ENCODE measurements around the gene TSC22D2. TPM values are rescaled to one million over a fixed set of nuclear protein-coding genes. Genes with fewer than 3 reads are reported as not detected.

Gene TSC22D2
- total and polyA plus RNA-seq, 2 of the 4 experiments (the other 2 are of a cell fraction): 12.2 to 20.5 TPM

GRCh38 chr3:150378301-150378748 is 29.8 kb upstream of the TSC22D2 start:
- ChIA-PET POLR2A (ENCODE audit: unreplicated experiment) (no interaction called here), CTCF (no interaction called here)
- DNase-seq (no peak), ATAC-seq (ENCODE audit: low read depth) (no peak)
- Histone ChIP-seq H2BK15ac (ENCODE audit: low read depth, low read length) (no peak overlapping the region), H3K9me1 (ENCODE audit: insufficient read depth, low read length) (no peaks in the 10 kb centered on the region), H3K9ac (ENCODE audit: low read depth, low read length) (no peak overlapping the region), H3K4me1 (ENCODE audit: control insufficient read depth, insufficient read depth, low read length) (peaks cover 7% of the 10 kb centered on the region), H3K14ac (replicated peaks; ENCODE audit: low read depth, low read length) (no peak overlapping the region), H4K20me1 (ENCODE audit: insufficient read depth, low read length) (no peaks in the 10 kb centered on the region), H3K4me3 (ENCODE audit: insufficient read depth, low read depth, low read length) (no peak overlapping the region), H2BK20ac (ENCODE audit: low read depth, low read length) (no peak overlapping the region), H3K4me2 (ENCODE audit: low read depth, low read length) (no peak overlapping the region), H3K27me3 (ENCODE audit: control insufficient read depth, insufficient read depth, low read length) (no peaks in the 10 kb centered on the region), H4K5ac (ENCODE audit: low read depth, low read length) (no peak overlapping the region), H3K9me3 (ENCODE audit: control insufficient read depth, insufficient read depth, low read length) (no peaks in the 10 kb centered on the region), H3K79me1 (ENCODE audit: low read depth in 1 of 2, low read length in 2 of 2) (no peaks in the 10 kb centered on the region; a peak in 1 of 4 replicates), H2BK120ac (ENCODE audit: low read depth, low read length) (no peak overlapping the region), H2AK5ac (ENCODE audit: low read depth, low read length) (no peak overlapping the region), H4K8ac (ENCODE audit: low read depth in 2 of 2, low read length in 2 of 2) (no peak overlapping the region), H2BK5ac (ENCODE audit: low read depth, low read length, poor library complexity, severe bottlenecking) (no peak overlapping the region), H3K18ac (ENCODE audit: low read depth, low read length) (no peak overlapping the region), H3K27ac (ENCODE audit: insufficient read depth, low read length) (no peak overlapping the region), H2AK9ac (replicated peaks; ENCODE audit: low read depth, low read length, poor library complexity) (no peak overlapping the region), H4K91ac (ENCODE audit: insufficient read depth, low read depth, low read length) (no peak overlapping the region), H3K36me3 (ENCODE audit: control insufficient read depth, insufficient read depth, low read length) (no peaks in the 10 kb centered on the region), H3K4ac (ENCODE audit: low read depth, low read length) (no peak overlapping the region), H2AFZ (replicated peaks; ENCODE audit: low read length, poor library complexity) (no peak overlapping the region), H3K23ac (ENCODE audit: low read depth, low read length) (no peak overlapping the region), H3K56ac (ENCODE audit: extremely low read depth, insufficient read depth, low read length) (no peak overlapping the region)
- in situ Hi-C loops (cut with MboI; ENCODE audit: low sequenced_read_pairs): no loop called here
- BruUV-seq (replicated peaks): no TSS peak
- whole genome bisulfite sequencing, 2 experiments (ENCODE audit: extremely low coverage in 2 of 2, insufficient read length in 1 of 2): 100% methylated on average over 3 of the region's 6 CpGs; no CpG with 5 or more reads in 1 of the 2 experiments
- dilution Hi-C loops (cut with HindIII; ENCODE audit: low sequenced_read_pairs, unreplicated experiment): no loop called here
- intact Hi-C loops (cut with micrococcal nuclease): no loop called here
- TF ChIP-seq MAFK (IDR thresholded peaks at IDR 0.05; ENCODE audit: low read depth, low read length) (no peak), POLR2A (IDR thresholded peaks at IDR 0.05; ENCODE audit: low read depth, low read length) (no peak), FOS (IDR thresholded peaks at IDR 0.05; ENCODE audit: low read depth, low read length) (no peak), RAD21 (IDR thresholded peaks at IDR 0.05; ENCODE audit: low read length) (no peak), MXI1 (IDR thresholded peaks at IDR 0.05; ENCODE audit: borderline replicate concordance, low read depth, low read length) (no peak), CEBPB (IDR thresholded peaks at IDR 0.05; ENCODE audit: low read depth, low read length) (no peak), CHD1 (IDR thresholded peaks at IDR 0.05; ENCODE audit: low read depth, low read length) (no peak), RCOR1 (IDR thresholded peaks at IDR 0.05; ENCODE audit: insufficient replicate concordance, low read length) (no peak), NFE2L2 (IDR thresholded peaks at IDR 0.05; ENCODE audit: low read depth, low read length) (no peak), SMC3 (IDR thresholded peaks at IDR 0.05; ENCODE audit: low read depth, low read length) (no peak), BHLHE40 (IDR thresholded peaks at IDR 0.05; ENCODE audit: low read depth, low read length) (no peak), RFX5 (IDR thresholded peaks at IDR 0.05; ENCODE audit: low read depth, low read length) (no peak), MAZ (IDR thresholded peaks at IDR 0.05; ENCODE audit: borderline replicate concordance, low read depth, low read length) (no peak)
- TF ChIP-seq, protein P1, sequence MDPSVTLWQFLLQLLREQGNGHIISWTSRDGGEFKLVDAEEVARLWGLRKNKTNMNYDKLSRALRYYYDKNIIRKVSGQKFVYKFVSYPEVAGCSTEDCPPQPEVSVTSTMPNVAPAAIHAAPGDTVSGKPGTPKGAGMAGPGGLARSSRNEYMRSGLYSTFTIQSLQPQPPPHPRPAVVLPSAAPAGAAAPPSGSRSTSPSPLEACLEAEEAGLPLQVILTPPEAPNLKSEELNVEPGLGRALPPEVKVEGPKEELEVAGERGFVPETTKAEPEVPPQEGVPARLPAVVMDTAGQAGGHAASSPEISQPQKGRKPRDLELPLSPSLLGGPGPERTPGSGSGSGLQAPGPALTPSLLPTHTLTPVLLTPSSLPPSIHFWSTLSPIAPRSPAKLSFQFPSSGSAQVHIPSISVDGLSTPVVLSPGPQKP (IDR thresholded peaks at IDR 0.05; ENCODE audit: borderline replicate concordance, low read depth, low read length): no peak
- TF ChIP-seq, protein P2, sequence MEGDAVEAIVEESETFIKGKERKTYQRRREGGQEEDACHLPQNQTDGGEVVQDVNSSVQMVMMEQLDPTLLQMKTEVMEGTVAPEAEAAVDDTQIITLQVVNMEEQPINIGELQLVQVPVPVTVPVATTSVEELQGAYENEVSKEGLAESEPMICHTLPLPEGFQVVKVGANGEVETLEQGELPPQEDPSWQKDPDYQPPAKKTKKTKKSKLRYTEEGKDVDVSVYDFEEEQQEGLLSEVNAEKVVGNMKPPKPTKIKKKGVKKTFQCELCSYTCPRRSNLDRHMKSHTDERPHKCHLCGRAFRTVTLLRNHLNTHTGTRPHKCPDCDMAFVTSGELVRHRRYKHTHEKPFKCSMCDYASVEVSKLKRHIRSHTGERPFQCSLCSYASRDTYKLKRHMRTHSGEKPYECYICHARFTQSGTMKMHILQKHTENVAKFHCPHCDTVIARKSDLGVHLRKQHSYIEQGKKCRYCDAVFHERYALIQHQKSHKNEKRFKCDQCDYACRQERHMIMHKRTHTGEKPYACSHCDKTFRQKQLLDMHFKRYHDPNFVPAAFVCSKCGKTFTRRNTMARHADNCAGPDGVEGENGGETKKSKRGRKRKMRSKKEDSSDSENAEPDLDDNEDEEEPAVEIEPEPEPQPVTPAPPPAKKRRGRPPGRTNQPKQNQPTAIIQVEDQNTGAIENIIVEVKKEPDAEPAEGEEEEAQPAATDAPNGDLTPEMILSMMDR (conservative IDR thresholded peaks at IDR 0.05; ENCODE audit: low read depth, low read length): no peak
- TF ChIP-seq, protein P3, sequence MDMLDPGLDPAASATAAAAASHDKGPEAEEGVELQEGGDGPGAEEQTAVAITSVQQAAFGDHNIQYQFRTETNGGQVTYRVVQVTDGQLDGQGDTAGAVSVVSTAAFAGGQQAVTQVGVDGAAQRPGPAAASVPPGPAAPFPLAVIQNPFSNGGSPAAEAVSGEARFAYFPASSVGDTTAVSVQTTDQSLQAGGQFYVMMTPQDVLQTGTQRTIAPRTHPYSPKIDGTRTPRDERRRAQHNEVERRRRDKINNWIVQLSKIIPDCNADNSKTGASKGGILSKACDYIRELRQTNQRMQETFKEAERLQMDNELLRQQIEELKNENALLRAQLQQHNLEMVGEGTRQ (IDR thresholded peaks at IDR 0.05; ENCODE audit: low read depth, low read length): no peak
